H1 (cell line): ENCODE data around the gene ACACA. TPM values are rescaled to one million over a fixed set of nuclear protein-coding genes. Genes with fewer than 3 reads are reported as not detected.

Source experiments
- CTCF ChIA-PET: fragments of 300-600 bp; sonication (Branson Sonifier 250); formaldehyde crosslinking; loops from one replicate; lab custom pipeline; 2021; ENCODE audit not compliant: partially characterized antibody; lab: Charles Lee
- POLR2A ChIA-PET: fragments of 300-600 bp; sonication (Branson Sonifier 250); formaldehyde crosslinking; loops from one replicate; lab custom pipeline; 2021; ENCODE audit warnings: inconsistent platforms; ENCODE audit not compliant: partially characterized antibody; lab: Charles Lee
- DNase-seq, 2 experiments: peaks; one replicate each; pipeline versions ENCODE4 v3.0.0 to v3.0.0-alpha.2; 2010 to 2022; ENCODE audit warnings: low spot score in 2 of 2, low read depth in 1 of 2, mixed read lengths in 1 of 2
- FAIRE-seq: peaks from 2 replicates; lab custom pipeline; 2011; peaks lifted over from hg19 to GRCh38; lab: Jason Lieb, UNC
- H2AFZ ChIP-seq: 2 replicates; pipeline ENCODE4 v1.8.1; 2012; ENCODE audit warnings: low read length, inconsistent platforms
- H2AK5ac ChIP-seq: 2 replicates; pipeline ENCODE4 v1.6.1; 2013; ENCODE audit warnings: low read depth, low read length
- H2BK120ac ChIP-seq: replicated peaks from 2 replicates; pipeline ENCODE3; 2013; ENCODE audit warnings: low read depth, low read length, inconsistent platforms
- H2BK12ac ChIP-seq: 2 replicates; pipeline ENCODE4 v1.6.1; 2013; ENCODE audit warnings: low read depth, low read length
- H2BK15ac ChIP-seq: 2 replicates; pipeline ENCODE4 v1.6.1; 2013; ENCODE audit warnings: low read length
- H2BK20ac ChIP-seq: 2 replicates; pipeline ENCODE4 v1.6.1; 2013; ENCODE audit warnings: low read length
- H2BK5ac ChIP-seq: 2 replicates; pipeline ENCODE4 v1.6.1; 2013; ENCODE audit warnings: low read depth, low read length
- H3K14ac ChIP-seq: 2 replicates; pipeline ENCODE4 v1.6.1; 2013; ENCODE audit warnings: inconsistent platforms; ENCODE audit not compliant: insufficient read length
- H3K18ac ChIP-seq: 2 replicates; pipeline ENCODE4 v1.6.1; 2013; ENCODE audit warnings: low read length; ENCODE audit errors: extremely low read depth
- H3K23ac ChIP-seq: 2 replicates; pipeline ENCODE4 v1.6.1; 2013; ENCODE audit warnings: inconsistent platforms; ENCODE audit not compliant: insufficient read length
- H3K23me2 ChIP-seq: 2 replicates; pipeline ENCODE4 v1.6.1; 2013; ENCODE audit warnings: low read depth, low read length
- H3K27ac ChIP-seq: 2 replicates; pipeline ENCODE4 v1.6.1; 2011; ENCODE audit warnings: low read depth, low read length, inconsistent platforms
- H3K27me3 ChIP-seq, 4 experiments: replicated peaks in 1 of 4; 1 replicate in 1 of 4; 2 replicates in 3 of 4; pipeline versions ENCODE4 v1.6.1 to v1.8.1; 2011 to 2013; ENCODE audit warnings: low read length in 3 of 4, mild to moderate bottlenecking in 3 of 4, inconsistent platforms in 2 of 4, mixed read lengths in 2 of 4, moderate library complexity in 1 of 4; ENCODE audit not compliant: control insufficient read depth in 3 of 4, insufficient read depth in 3 of 4; ENCODE audit errors: extremely low read depth in 1 of 4
- H3K36me3 ChIP-seq, 4 experiments: 2 replicates each; pipeline versions ENCODE4 v1.6.1 to v1.8.1; 2011 to 2013; ENCODE audit warnings: mild to moderate bottlenecking in 4 of 4, low read length in 3 of 4, moderate library complexity in 2 of 4, control low read depth in 1 of 4, inconsistent platforms in 1 of 4; ENCODE audit not compliant: insufficient read depth in 4 of 4, control insufficient read depth in 2 of 4
- H3K4ac ChIP-seq: replicated peaks from 2 replicates; pipeline ENCODE3; 2013; ENCODE audit warnings: low read length, low read depth, mixed read lengths, inconsistent platforms; ENCODE audit not compliant: insufficient read length
- H3K4me1 ChIP-seq, 4 experiments: replicated peaks in 1 of 4; 1 replicate in 1 of 4; 2 replicates in 3 of 4; pipeline versions ENCODE4 v1.6.1 to v1.8.1; 2011 to 2013; ENCODE audit warnings: low read length in 3 of 4, inconsistent platforms in 2 of 4, mixed read lengths in 1 of 4; ENCODE audit not compliant: insufficient read depth in 4 of 4, control insufficient read depth in 3 of 4
- H3K4me2 ChIP-seq, 2 experiments: 2 replicates each; pipeline versions ENCODE4 v1.6.1 to v1.8.1; 2011 to 2013; ENCODE audit warnings: low read depth in 2 of 2, low read length in 2 of 2, control low read depth in 1 of 2, inconsistent platforms in 1 of 2, mild to moderate bottlenecking in 1 of 2; ENCODE audit not compliant: insufficient read depth in 1 of 2
- H3K4me3 ChIP-seq, 4 experiments: fragments of 200-600, 300-600 bp in 1 of 4; sonication (generic), shearing (Covaris generic), sonication (Bioruptor Twin) in 1 of 4; 2 replicates each; pipeline versions ENCODE4 v1.5.1 to v1.8.1; 2011 to 2016; ENCODE audit warnings: low read length in 4 of 4, low read depth in 3 of 4, control low read depth in 2 of 4, inconsistent platforms in 2 of 4, mild to moderate bottlenecking in 2 of 4, mixed read lengths in 1 of 4, moderate library complexity in 1 of 4; ENCODE audit not compliant: insufficient read depth in 2 of 4; ENCODE audit errors: extremely low read depth in 1 of 4
- H3K56ac ChIP-seq: replicated peaks from 2 replicates; pipeline ENCODE3; 2013; ENCODE audit warnings: low read depth, mild to moderate bottlenecking, mixed read lengths, low read length, inconsistent platforms; ENCODE audit not compliant: insufficient read length
- H3K79me1 ChIP-seq: 2 replicates; pipeline ENCODE4 v1.6.1; 2013; ENCODE audit warnings: low read depth, low read length, control low read depth
- H3K79me2 ChIP-seq, 2 experiments: 2 replicates each; pipeline versions ENCODE4 v1.6.1 to v1.8.1; 2012 to 2013; ENCODE audit warnings: low read length in 2 of 2, mild to moderate bottlenecking in 2 of 2, inconsistent platforms in 1 of 2; ENCODE audit not compliant: insufficient read depth in 2 of 2, control insufficient read depth in 1 of 2
- H3K9ac ChIP-seq, 4 experiments: replicated peaks in 1 of 4; 1 replicate in 1 of 4; 2 replicates in 3 of 4; pipeline versions ENCODE4 v1.6.1 to v1.8.1; 2011 to 2013; ENCODE audit warnings: low read depth in 3 of 4, low read length in 3 of 4, control low read depth in 2 of 4, mild to moderate bottlenecking in 2 of 4, moderate library complexity in 2 of 4, inconsistent platforms in 1 of 4; ENCODE audit errors: extremely low read depth in 1 of 4
- H3K9me3 ChIP-seq, 2 experiments: 2 replicates each; pipeline versions ENCODE4 v1.6.1 to v1.8.1; 2012 to 2013; ENCODE audit warnings: mild to moderate bottlenecking in 2 of 2, moderate library complexity in 2 of 2, control low read depth in 1 of 2, inconsistent platforms in 1 of 2, low read depth in 1 of 2, low read length in 1 of 2, mixed read lengths in 1 of 2; ENCODE audit not compliant: insufficient read depth in 2 of 2
- H4K20me1 ChIP-seq, 2 experiments: replicated peaks in 1 of 2; 2 replicates each; pipeline versions ENCODE3 to v1.8.1; 2011 to 2013; ENCODE audit warnings: inconsistent platforms in 2 of 2, low read length in 2 of 2, mild to moderate bottlenecking in 1 of 2; ENCODE audit not compliant: insufficient read depth in 2 of 2, control insufficient read depth in 1 of 2
- H4K5ac ChIP-seq: 2 replicates; pipeline ENCODE4 v1.6.1; 2013; ENCODE audit warnings: low read length, low read depth, mixed read lengths, inconsistent platforms; ENCODE audit not compliant: insufficient read length
- H4K8ac ChIP-seq: 2 replicates; pipeline ENCODE4 v1.8.0; 2013; ENCODE audit warnings: mild to moderate bottlenecking, moderate library complexity, low read length, inconsistent platforms; ENCODE audit not compliant: insufficient read depth; ENCODE audit errors: extremely low read depth
- H4K91ac ChIP-seq: replicated peaks from 2 replicates; pipeline ENCODE3; 2013; ENCODE audit warnings: low read length, mixed read lengths, inconsistent platforms; ENCODE audit not compliant: insufficient read length
- BCL11A ChIP-seq, 2 experiments: IDR thresholded peaks; one replicate each; pipeline ENCODE4 v1.6.1; 2011; ENCODE audit warnings: low read depth in 2 of 2, low read length in 2 of 2, mild to moderate bottlenecking in 2 of 2
- POLR2AphosphoS5 ChIP-seq: IDR thresholded peaks from 2 replicates; pipeline ENCODE4 v1.6.1; 2011; ENCODE audit warnings: low read depth, low read length
- SP2 ChIP-seq: IDR thresholded peaks from 2 replicates; pipeline ENCODE4 v1.6.1; 2012; ENCODE audit warnings: mild to moderate bottlenecking, low read length, inconsistent platforms
- WGBS, 2 experiments: shearing (Covaris generic) in 1 of 2; methylation state at CpG; one replicate each; pipeline versions ENCODE4 v1.1.6 to v1.1.7; 2013 to 2015; ENCODE audit warnings: low lambda C conversion rate in 2 of 2, mixed read lengths in 2 of 2, inconsistent platforms in 1 of 2, low coverage in 1 of 2, missing lambda C conversion rate in 1 of 2; ENCODE audit not compliant: insufficient replicate concordance in 2 of 2, insufficient coverage in 1 of 2, insufficient read length in 1 of 2; ENCODE audit errors: extremely low coverage in 1 of 2, missing lambda C conversion rate in 1 of 2; 5-methylcytosine and 5-hydroxymethylcytosine counted together
- polyA plus RNA-seq, 7 experiments: library from polyadenylated mRNA; depleted of rRNA in 3 of 7; stranded (reverse) in 5 of 7; unstranded in 2 of 7; fragments of >200 nt in 5 of 7; fragments of 200-250 nt in 2 of 7; gene quantifications; 1 replicate in 5 of 7; 2 replicates in 1 of 7; 4 replicates in 1 of 7; pipeline versions ENCODE4 v1.2.1 to v1.2.3, GENCODE V29; 2011 to 2013; ENCODE audit warnings: missing spikeins in 2 of 7, mixed read lengths in 2 of 7
- total RNA-seq: library from RNA; stranded (reverse); fragmentation: NEBNext Ultra II Directional; extraction: Animal tissue kit (Norgen Biotek cat#: 25700); gene quantifications from 2 replicates; pipeline ENCODE4 v1.2.1, GENCODE V29; 2021

Gene ACACA
- total and polyA plus RNA-seq, 2 of the 8 experiments (the other 6 are each of a cell fraction or from before 2014, with no cell fraction given), result 74.0 to 160 TPM

DNA sequence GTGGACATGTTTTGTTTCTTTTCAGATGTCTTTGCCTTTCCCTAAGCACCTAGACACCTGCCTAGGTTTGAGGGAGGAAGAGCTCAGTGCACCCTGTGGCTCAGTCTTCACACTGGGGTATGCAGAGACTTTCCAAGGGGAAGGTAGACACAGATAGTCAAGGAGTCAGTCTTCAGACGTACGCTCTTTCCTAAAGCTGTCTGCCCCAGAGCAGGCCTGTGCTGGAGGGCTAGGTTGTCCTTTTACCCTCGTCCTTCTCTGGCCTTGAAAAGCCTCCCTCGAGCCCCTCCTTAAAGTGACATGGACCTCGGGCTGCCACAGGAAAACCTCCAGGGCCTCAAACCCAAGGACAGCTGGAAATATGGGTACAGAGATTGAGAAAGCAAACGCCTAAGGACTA is 354.2 kb downstream of the ACACA start:
- no peak overlapping the region for H3K9ac ChIP-seq
- no peak overlapping the region for H2BK12ac ChIP-seq
- H4K91ac ChIP-seq, result no peak overlapping the region
- H3K23me2 ChIP-seq, result no peaks in the 10 kb centered on the region
- H3K56ac ChIP-seq, result no peak overlapping the region
- peaks cover 0 to 3% (median under 1%) of the 10 kb centered on the region in 4 experiments; a peak in 2 of 7 replicates for H3K4me1 ChIP-seq
- 82% methylated on average over 6 of the region's 6 CpGs; no CpG with 5 or more reads in 1 of the 2 experiments for WGBS, 2 experiments
- FAIRE-seq (no peak), DNase-seq (no peak)
- no peak overlapping the region for H3K18ac ChIP-seq
- no peaks in the 10 kb centered on the region for H3K79me1 ChIP-seq
- ChIA-PET POLR2A (interaction anchor here (0.6 kb wide), 1 partner anchor 356 kb away, joined by 4 read pairs; no protein-coding TSS in a partner anchor), CTCF (interaction anchor here (1.1 to 1.3 kb wide), 2 partner anchors 29 to 122 kb away, joined by 3 read pairs; no protein-coding TSS in a partner anchor)
- H4K5ac ChIP-seq, result no peak overlapping the region
- no peak overlapping the region for H2BK120ac ChIP-seq
- no peaks in the 10 kb centered on the region for H3K79me2 ChIP-seq
- peaks cover 0 to 5% (median 0%) of the 10 kb centered on the region in 4 experiments; a peak in 3 of 8 replicates for H3K36me3 ChIP-seq
- no peak overlapping the region for H4K8ac ChIP-seq
- no peak overlapping the region for H2BK20ac ChIP-seq
- no peak overlapping the region for H3K4ac ChIP-seq
- no peak overlapping the region for H3K14ac ChIP-seq
- no peak for TF ChIP-seq POLR2AphosphoS5
- TF ChIP-seq SP2, result no peak
- TF ChIP-seq BCL11A (IDR thresholded peaks at IDR 0.05; ENCODE audit: low read depth in 2 of 2, low read length in 2 of 2), result no peak
- H4K20me1 ChIP-seq, result no peaks in the 10 kb centered on the region
- peak overlapping the region; percentile 47; the same call in 1 of the 2 replicates for H2BK5ac ChIP-seq
- peak overlapping the region; percentile 47; the same call in 1 of the 2 replicates for H2BK15ac ChIP-seq
- no peak overlapping the region for H2AFZ ChIP-seq
- no peaks in the 10 kb centered on the region for H3K27me3 ChIP-seq
- H3K9me3 ChIP-seq, result no peaks in the 10 kb centered on the region
- H3K4me2 ChIP-seq, result no peak overlapping the region
- H3K23ac ChIP-seq, result no peak overlapping the region
- no peak overlapping the region for H2AK5ac ChIP-seq
- no peak overlapping the region for H3K27ac ChIP-seq
- H3K4me3 ChIP-seq, result no peak overlapping the region
